SK-N-SH treated with all-trans-retinoic acid at 6 μM for 48 hours (cell line): ENCODE measurements around the gene COL15A1.

Source experiments
- ARNTL ChIP-seq: fragments of 450-650 bp; formaldehyde crosslinking; IDR thresholded peaks from 2 replicates; pipeline ENCODE4 v1.5.0; 2020; ENCODE audit warnings: low read depth, mild to moderate bottlenecking, moderate library complexity, borderline replicate concordance
- CSDC2 ChIP-seq: fragments of 250-450 bp; sonication (Bioruptor Pico); IDR thresholded peaks from 2 replicates; pipeline ENCODE4 v1.5.0; 2020; ENCODE audit warnings: mild to moderate bottlenecking, moderate library complexity
- RARB ChIP-seq: fragments of 250-450 bp; sonication (Bioruptor Pico); IDR thresholded peaks from 2 replicates; pipeline ENCODE4 v1.8.0; 2021; ENCODE audit warnings: mild to moderate bottlenecking, moderate library complexity
- SNAI2 ChIP-seq: fragments of 250-450 bp; sonication (Bioruptor Pico); IDR thresholded peaks from 2 replicates; pipeline ENCODE4 v1.5.0; 2020; ENCODE audit warnings: mild to moderate bottlenecking, moderate library complexity
- TCF4 ChIP-seq: fragments of 250-450 bp; sonication (Bioruptor Pico); IDR thresholded peaks from 2 replicates; pipeline ENCODE4 v1.8.0; 2021; ENCODE audit warnings: mild to moderate bottlenecking, moderate library complexity, borderline replicate concordance
- TSHZ2 ChIP-seq: fragments of 250-450 bp; sonication (Bioruptor Pico); IDR thresholded peaks from 2 replicates; pipeline ENCODE4 v1.5.0; 2020; ENCODE audit warnings: mild to moderate bottlenecking, moderate library complexity
- ZFP30 ChIP-seq: fragments of 450-650 bp; formaldehyde crosslinking; IDR thresholded peaks from 2 replicates; pipeline ENCODE4 v1.5.0; 2022; ENCODE audit warnings: mild to moderate bottlenecking, moderate library complexity
- ZNF565 ChIP-seq: fragments of 450-650 bp; formaldehyde crosslinking; conservative IDR thresholded peaks from 2 replicates; pipeline ENCODE4 v1.5.0; 2020; ENCODE audit warnings: low read depth, mild to moderate bottlenecking, moderate library complexity
- ZNF70 ChIP-seq: fragments of 450-650 bp; formaldehyde crosslinking; IDR thresholded peaks from 2 replicates; pipeline ENCODE4 v1.5.0; 2020; ENCODE audit warnings: mild to moderate bottlenecking, moderate library complexity
- TF ChIP-seq, protein P1 (sequence below): fragments of 250-450 bp; sonication (Bioruptor Pico); IDR thresholded peaks from 2 replicates; pipeline ENCODE4 v1.8.0; 2020; ENCODE audit warnings: mild to moderate bottlenecking, moderate library complexity, borderline replicate concordance
- TF ChIP-seq, protein P2 (sequence below): fragments of 250-450 bp; sonication (Bioruptor Pico); IDR thresholded peaks from 2 replicates; pipeline ENCODE4 v1.8.0; 2021; ENCODE audit warnings: low read depth, mild to moderate bottlenecking, moderate library complexity, borderline replicate concordance
- TF ChIP-seq, protein P3 (sequence below): fragments of 250-450 bp; sonication (Bioruptor Pico); IDR thresholded peaks from 2 replicates; pipeline ENCODE4 v1.5.1; 2020; ENCODE audit warnings: low read depth, mild to moderate bottlenecking, moderate library complexity

DNA sequence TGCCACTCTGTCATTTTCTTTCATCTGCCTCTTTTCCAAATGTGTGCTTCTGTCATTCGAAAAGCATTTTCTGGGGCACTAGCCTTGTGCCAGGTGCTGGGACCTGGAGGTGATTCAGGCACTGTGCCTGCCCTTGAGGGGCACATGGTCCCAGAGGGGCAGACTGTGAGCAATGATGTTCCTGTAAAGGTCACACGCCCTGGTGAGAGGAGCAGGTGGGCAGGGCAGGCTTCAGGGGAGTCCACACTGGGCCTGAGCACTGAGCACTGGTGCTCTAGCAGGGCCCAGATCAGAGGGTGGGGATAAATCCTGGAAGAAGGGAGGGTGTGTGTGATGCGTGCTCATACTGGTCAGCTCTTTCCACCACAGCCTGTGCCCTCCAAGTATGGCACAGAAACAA lies 77.8 kb downstream of the COL15A1 start:
- TF ChIP-seq TCF4 (CRISPR knock-in tag) (no peak), ZFP30 (CRISPR knock-in tag) (no peak), ZNF70 (no peak), TSHZ2 (CRISPR knock-in tag) (no peak), ARNTL (no peak), SNAI2 (CRISPR knock-in tag) (no peak), CSDC2 (no peak), ZNF565 (CRISPR knock-in tag) (no peak), RARB (no peak)
- TF ChIP-seq, protein P1, sequence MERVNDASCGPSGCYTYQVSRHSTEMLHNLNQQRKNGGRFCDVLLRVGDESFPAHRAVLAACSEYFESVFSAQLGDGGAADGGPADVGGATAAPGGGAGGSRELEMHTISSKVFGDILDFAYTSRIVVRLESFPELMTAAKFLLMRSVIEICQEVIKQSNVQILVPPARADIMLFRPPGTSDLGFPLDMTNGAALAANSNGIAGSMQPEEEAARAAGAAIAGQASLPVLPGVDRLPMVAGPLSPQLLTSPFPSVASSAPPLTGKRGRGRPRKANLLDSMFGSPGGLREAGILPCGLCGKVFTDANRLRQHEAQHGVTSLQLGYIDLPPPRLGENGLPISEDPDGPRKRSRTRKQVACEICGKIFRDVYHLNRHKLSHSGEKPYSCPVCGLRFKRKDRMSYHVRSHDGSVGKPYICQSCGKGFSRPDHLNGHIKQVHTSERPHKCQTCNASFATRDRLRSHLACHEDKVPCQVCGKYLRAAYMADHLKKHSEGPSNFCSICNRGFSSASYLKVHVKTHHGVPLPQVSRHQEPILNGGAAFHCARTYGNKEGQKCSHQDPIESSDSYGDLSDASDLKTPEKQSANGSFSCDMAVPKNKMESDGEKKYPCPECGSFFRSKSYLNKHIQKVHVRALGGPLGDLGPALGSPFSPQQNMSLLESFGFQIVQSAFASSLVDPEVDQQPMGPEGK (CRISPR knock-in tag): no peak
- TF ChIP-seq, protein P2, sequence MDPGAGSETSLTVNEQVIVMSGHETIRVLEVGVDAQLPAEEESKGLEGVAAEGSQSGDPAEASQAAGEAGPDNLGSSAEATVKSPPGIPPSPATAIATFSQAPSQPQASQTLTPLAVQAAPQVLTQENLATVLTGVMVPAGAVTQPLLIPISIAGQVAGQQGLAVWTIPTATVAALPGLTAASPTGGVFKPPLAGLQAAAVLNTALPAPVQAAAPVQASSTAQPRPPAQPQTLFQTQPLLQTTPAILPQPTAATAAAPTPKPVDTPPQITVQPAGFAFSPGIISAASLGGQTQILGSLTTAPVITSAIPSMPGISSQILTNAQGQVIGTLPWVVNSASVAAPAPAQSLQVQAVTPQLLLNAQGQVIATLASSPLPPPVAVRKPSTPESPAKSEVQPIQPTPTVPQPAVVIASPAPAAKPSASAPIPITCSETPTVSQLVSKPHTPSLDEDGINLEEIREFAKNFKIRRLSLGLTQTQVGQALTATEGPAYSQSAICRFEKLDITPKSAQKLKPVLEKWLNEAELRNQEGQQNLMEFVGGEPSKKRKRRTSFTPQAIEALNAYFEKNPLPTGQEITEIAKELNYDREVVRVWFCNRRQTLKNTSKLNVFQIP (CRISPR knock-in tag): no peak
- TF ChIP-seq, protein P3, sequence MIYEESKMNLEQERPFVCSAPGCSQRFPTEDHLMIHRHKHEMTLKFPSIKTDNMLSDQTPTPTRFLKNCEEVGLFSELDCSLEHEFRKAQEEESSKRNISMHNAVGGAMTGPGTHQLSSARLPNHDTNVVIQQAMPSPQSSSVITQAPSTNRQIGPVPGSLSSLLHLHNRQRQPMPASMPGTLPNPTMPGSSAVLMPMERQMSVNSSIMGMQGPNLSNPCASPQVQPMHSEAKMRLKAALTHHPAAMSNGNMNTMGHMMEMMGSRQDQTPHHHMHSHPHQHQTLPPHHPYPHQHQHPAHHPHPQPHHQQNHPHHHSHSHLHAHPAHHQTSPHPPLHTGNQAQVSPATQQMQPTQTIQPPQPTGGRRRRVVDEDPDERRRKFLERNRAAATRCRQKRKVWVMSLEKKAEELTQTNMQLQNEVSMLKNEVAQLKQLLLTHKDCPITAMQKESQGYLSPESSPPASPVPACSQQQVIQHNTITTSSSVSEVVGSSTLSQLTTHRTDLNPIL (CRISPR knock-in tag): no peak
